GM23338 (cell line): ENCODE measurements around the gene OR52A1. TPM values are rescaled to one million over a fixed set of nuclear protein-coding genes. Genes with fewer than 3 reads are reported as not detected.

Source experiments
- ATAC-seq: fragments of 200-7000 bp; cut with Tn5 transposase; 3 replicates; pipeline ENCODE4 v1.9.1; 2020
- DNase-seq: peaks from one replicate; pipeline ENCODE4 v3.0.0-alpha.2; 2015; ENCODE audit warnings: low spot score
- H2AFZ ChIP-seq: fragments of 200-600 bp; sonication (generic); 2 replicates; pipeline ENCODE4 v1.8.0; 2016; ENCODE audit warnings: antibody characterized with exemption, mild to moderate bottlenecking, moderate library complexity
- H3F3A ChIP-seq: fragments of 200-600 bp; sonication (generic); replicated peaks from 2 replicates; pipeline ENCODE4 v1.8.0; 2017; ENCODE audit warnings: antibody characterized with exemption, mixed run types, low read depth
- H3K27ac ChIP-seq: fragments of 200-600 bp; sonication (generic); 2 replicates; pipeline ENCODE4 v1.6.1; 2016; ENCODE audit warnings: low read depth
- H3K27me3 ChIP-seq: fragments of 200-600 bp; sonication (generic); 2 replicates; pipeline ENCODE4 v1.8.0; 2016; ENCODE audit warnings: mild to moderate bottlenecking, mixed run types, moderate library complexity; ENCODE audit not compliant: insufficient read depth
- H3K36me3 ChIP-seq: fragments of 200-600 bp; sonication (generic); 2 replicates; pipeline ENCODE4 v1.8.0; 2016; ENCODE audit warnings: mild to moderate bottlenecking; ENCODE audit not compliant: insufficient read depth
- H3K4me1 ChIP-seq: fragments of 200-600 bp; sonication (generic); 2 replicates; pipeline ENCODE4 v1.8.0; 2016; ENCODE audit warnings: mild to moderate bottlenecking, moderate library complexity; ENCODE audit not compliant: insufficient read depth
- H3K4me2 ChIP-seq: fragments of 200-600 bp; sonication (generic); 2 replicates; pipeline ENCODE4 v1.7.1; 2017; ENCODE audit warnings: mixed run types
- H3K4me3 ChIP-seq: fragments of 200-600 bp; sonication (generic); 2 replicates; pipeline ENCODE4 v1.6.1; 2016; ENCODE audit warnings: mixed run types
- H3K79me2 ChIP-seq: fragments of 200-600 bp; sonication (generic); replicated peaks from 2 replicates; pipeline ENCODE4 v1.8.0; 2017; ENCODE audit warnings: mild to moderate bottlenecking; ENCODE audit not compliant: insufficient read depth
- H3K9me2 ChIP-seq: fragments of 200-600 bp; sonication (generic); 2 replicates; pipeline ENCODE4 v1.8.0; 2017; ENCODE audit not compliant: insufficient read depth
- H4K20me1 ChIP-seq: fragments of 200-600 bp; sonication (generic); replicated peaks from 2 replicates; pipeline ENCODE4 v1.8.0; 2017; ENCODE audit warnings: mild to moderate bottlenecking; ENCODE audit not compliant: insufficient read depth
- H3K27ac Mint-ChIP-seq: 2 replicates; pipeline ENCODE4 v1.8.0; 2020; ENCODE audit warnings: inconsistent platforms, mild to moderate bottlenecking, moderate library complexity, mixed read lengths
- H3K27me3 Mint-ChIP-seq: 3 replicates; pipeline ENCODE4 v1.8.0; 2022; ENCODE audit warnings: low read depth, mild to moderate bottlenecking, moderate library complexity, mixed read lengths, inconsistent platforms; ENCODE audit not compliant: insufficient read depth, poor library complexity
- H3K36me3 Mint-ChIP-seq: 3 replicates; pipeline ENCODE4 v1.8.0; 2021; ENCODE audit warnings: low read depth, mild to moderate bottlenecking, inconsistent platforms, moderate library complexity, mixed read lengths
- H3K4me1 Mint-ChIP-seq: 3 replicates; pipeline ENCODE4 v1.8.0; 2020; ENCODE audit warnings: mild to moderate bottlenecking, inconsistent platforms, mixed read lengths
- H3K4me3 Mint-ChIP-seq: 3 replicates; pipeline ENCODE4 v1.8.0; 2021; ENCODE audit warnings: moderate library complexity, mild to moderate bottlenecking, inconsistent platforms, mixed read lengths
- H3K9me3 Mint-ChIP-seq: 3 replicates; pipeline ENCODE4 v1.8.0; 2020; ENCODE audit warnings: moderate library complexity, mild to moderate bottlenecking, inconsistent platforms, mixed read lengths
- CREB1 ChIP-seq: fragments of 250-450 bp; sonication (Bioruptor Pico); IDR thresholded peaks from 2 replicates; pipeline ENCODE4 v1.5.0; 2020; ENCODE audit warnings: low read depth, mild to moderate bottlenecking, moderate library complexity
- CTCF ChIP-seq, 2 experiments: fragments of 200-600 bp in 1 of 2; sonication (generic) in 1 of 2; conservative IDR thresholded peaks; 2 replicates each; pipeline versions ENCODE4 v1.5.1 to v1.6.1; 2016 to 2017; ENCODE audit warnings: antibody characterized with exemption in 2 of 2, low read depth in 2 of 2, mild to moderate bottlenecking in 2 of 2, moderate library complexity in 1 of 2
- ETS1 ChIP-seq: IDR thresholded peaks from 2 replicates; pipeline ENCODE4 v1.6.1; 2016; ENCODE audit warnings: antibody characterized with exemption
- EZH2 ChIP-seq: fragments of 200-600 bp; sonication (generic); IDR thresholded peaks from one replicate; pipeline ENCODE4 v1.8.0; 2017; ENCODE audit warnings: antibody characterized with exemption, mild to moderate bottlenecking, low read depth; ENCODE audit not compliant: unreplicated experiment
- EZH2phosphoT487 ChIP-seq: fragments of 200-600 bp; sonication (generic); IDR thresholded peaks from one replicate; pipeline ENCODE4 v1.8.1; 2018; ENCODE audit warnings: antibody characterized with exemption; ENCODE audit not compliant: unreplicated experiment
- JUNB ChIP-seq: IDR thresholded peaks from one replicate; pipeline ENCODE4 v1.6.1; 2016; ENCODE audit warnings: antibody characterized with exemption; ENCODE audit not compliant: unreplicated experiment
- NANOG ChIP-seq: IDR thresholded peaks from 2 replicates; pipeline ENCODE4 v1.6.1; 2016; ENCODE audit warnings: antibody characterized with exemption, borderline replicate concordance
- POLR2AphosphoS5 ChIP-seq: IDR thresholded peaks from 2 replicates; pipeline ENCODE4 v1.6.1; 2016; ENCODE audit warnings: antibody characterized with exemption, low read depth
- STAT1 ChIP-seq: IDR thresholded peaks from one replicate; pipeline ENCODE4 v1.6.1; 2016; ENCODE audit warnings: antibody characterized with exemption; ENCODE audit not compliant: unreplicated experiment
- ZNF114 ChIP-seq: fragments of 250-450 bp; sonication (Bioruptor Pico); IDR thresholded peaks from 2 replicates; pipeline ENCODE4 v1.5.0; 2020; ENCODE audit warnings: mild to moderate bottlenecking, moderate library complexity
- ZNF331 ChIP-seq: fragments of 250-450 bp; sonication (Bioruptor Pico); IDR thresholded peaks from 2 replicates; pipeline ENCODE4 v1.5.0; 2020; ENCODE audit warnings: low read depth, mild to moderate bottlenecking, moderate library complexity
- polyA plus RNA-seq: library from polyadenylated mRNA; unstranded; fragments of >200 nt; fragmentation: Nextera tagmentation; extraction: Ambion mirVana; gene quantifications from 2 replicates; pipeline ENCODE4 v1.2.1, GENCODE V29; 2016
- total RNA-seq: library from RNA; depleted of rRNA; stranded (reverse); fragments of >200 nt; shearing (Covaris generic); gene quantifications from 2 replicates; pipeline ENCODE4 v1.2.3, GENCODE V29; 2014; rRNA removed

Gene OR52A1
- total and polyA plus RNA-seq, 2 experiments from 2014 or later = 0.73 to 4.3 TPM

- peak; percentile 23 for DNase-seq
Measured at GRCh38 chr11:5102246-5102645, 52.3 kb downstream of the OR52A1 start.

GRCh38 chr11:5096011-5096410 is 58.5 kb downstream of the OR52A1 start:
- no peaks in the 10 kb centered on the region for H3K9me3 Mint-ChIP-seq
- no peaks in the 10 kb centered on the region for H3K9me2 ChIP-seq
- H3K4me1 ChIP-seq = no peaks in the 10 kb centered on the region
- H3K27ac ChIP-seq = no peak overlapping the region
- H3K27ac Mint-ChIP-seq = no peak overlapping the region
- no peaks in the 10 kb centered on the region for H3K27me3 ChIP-seq
- no peaks in the 10 kb centered on the region for H3K4me1 Mint-ChIP-seq
- no peak for TF ChIP-seq STAT1
- no peaks in the 10 kb centered on the region for H3K36me3 ChIP-seq
- ATAC-seq (no peak), DNase-seq (no peak)
- H3K79me2 ChIP-seq = no peaks in the 10 kb centered on the region
- no peak overlapping the region for H3K4me3 ChIP-seq
- H3K4me3 Mint-ChIP-seq = no peak overlapping the region
- no peaks in the 10 kb centered on the region for H3K27me3 Mint-ChIP-seq
- no peaks in the 10 kb centered on the region for H3F3A ChIP-seq
- no peak overlapping the region for H2AFZ ChIP-seq
- H4K20me1 ChIP-seq = no peaks in the 10 kb centered on the region
- H3K4me2 ChIP-seq = no peak overlapping the region
- H3K36me3 Mint-ChIP-seq = no peaks in the 10 kb centered on the region

More at GRCh38 chr11:5102246-5102645, 52.3 kb downstream of the OR52A1 start:
- Histone ChIP-seq H3F3A (no peaks in the 10 kb centered on the region), H3K9me2 (peaks cover 3% of the 10 kb centered on the region; the same call in 1 of the 2 replicates), H3K4me2 (no peak overlapping the region), H3K36me3 (no peaks in the 10 kb centered on the region), H3K79me2 (no peaks in the 10 kb centered on the region), H4K20me1 (no peaks in the 10 kb centered on the region), H3K4me3 (no peak overlapping the region), H3K27ac (no peak overlapping the region), H2AFZ (no peak overlapping the region), H3K4me1 (no peaks in the 10 kb centered on the region; the same call in 1 of the 2 replicates), H3K27me3 (no peaks in the 10 kb centered on the region)
- no peaks in the 10 kb centered on the region for H3K36me3 Mint-ChIP-seq
- no peak for ATAC-seq
- H3K9me3 Mint-ChIP-seq = no peaks in the 10 kb centered on the region
- H3K27me3 Mint-ChIP-seq = no peaks in the 10 kb centered on the region
- TF ChIP-seq STAT1 (no peak), EZH2phosphoT487 (no peak), ETS1 (no peak), CREB1 (no peak), ZNF114 (no peak), NANOG (no peak), ZNF331 (CRISPR knock-in tag) (no peak), POLR2AphosphoS5 (no peak), CTCF (conservative IDR thresholded peaks at IDR 0.05; ENCODE audit: low read depth in 2 of 2) (no peak), JUNB (no peak), EZH2 (no peak)
- H3K27ac Mint-ChIP-seq = no peak overlapping the region
- no peak overlapping the region for H3K4me3 Mint-ChIP-seq
- H3K4me1 Mint-ChIP-seq = peaks cover 4% of the 10 kb centered on the region; the same call in 2 of the 3 replicates

Other genes starting within 250 kb of the OR52A1 start
- gene OR51G2, start 235.4 kb downstream of the OR52A1 start, total RNA-seq = not detected in 2 replicates
- not detected in 2 replicates for gene OR51G2, start 235.4 kb downstream of the OR52A1 start, polyA plus RNA-seq
- not detected in 2 replicates for gene OR51G1, start 230.4 kb downstream of the OR52A1 start, total RNA-seq
- not detected in 2 replicates for gene OR51G1, start 230.4 kb downstream of the OR52A1 start, polyA plus RNA-seq
- not detected in 2 replicates for gene OR51A4, start 207.2 kb downstream of the OR52A1 start, total RNA-seq
- gene OR51A4, start 207.2 kb downstream of the OR52A1 start, polyA plus RNA-seq = not detected in 2 replicates
- not detected in 2 replicates for gene OR51A2, start 199.0 kb downstream of the OR52A1 start, total RNA-seq
- not detected in 2 replicates for gene OR51A2, start 199.0 kb downstream of the OR52A1 start, polyA plus RNA-seq
- gene OR51L1, start 159.9 kb downstream of the OR52A1 start, total RNA-seq = not detected in 2 replicates
- gene OR51L1, start 159.9 kb downstream of the OR52A1 start, polyA plus RNA-seq = not detected in 2 replicates
- gene OR52J3, start 108.2 kb downstream of the OR52A1 start, total RNA-seq = not detected in 2 replicates
- not detected in 2 replicates for gene OR52J3, start 108.2 kb downstream of the OR52A1 start, polyA plus RNA-seq
- gene OR52E2, start 95.1 kb downstream of the OR52A1 start, total RNA-seq = not detected in 2 replicates
- not detected in 2 replicates for gene OR52E2, start 95.1 kb downstream of the OR52A1 start, polyA plus RNA-seq
- not detected in 2 replicates for gene OR52E1, start 85.2 kb downstream of the OR52A1 start, total RNA-seq
- not detected in 2 replicates for gene OR52E1, start 85.2 kb downstream of the OR52A1 start, polyA plus RNA-seq
- 0.24 and 0.39 TPM in 2 replicates for gene OR52A5, start 16.4 kb downstream of the OR52A1 start, total RNA-seq
- gene OR52A5, start 16.4 kb downstream of the OR52A1 start, polyA plus RNA-seq = 0.05 and 0.11 TPM in 2 replicates
- gene OR51V1, start 45.9 kb upstream of the OR52A1 start, total RNA-seq = not detected in 2 replicates
- gene OR51V1, start 45.9 kb upstream of the OR52A1 start, polyA plus RNA-seq = not detected in 2 replicates
- not detected in 2 replicates for gene HBB, start 72.3 kb upstream of the OR52A1 start, total RNA-seq
- gene HBB, start 72.3 kb upstream of the OR52A1 start, polyA plus RNA-seq = not detected in 2 replicates
- gene HBD, start 79.7 kb upstream of the OR52A1 start, total RNA-seq = not detected in 2 replicates
- not detected in 2 replicates for gene HBD, start 79.7 kb upstream of the OR52A1 start, polyA plus RNA-seq
- gene HBG1, start 95.1 kb upstream of the OR52A1 start, total RNA-seq = not detected in 2 replicates
- not detected in 2 replicates for gene HBG1, start 95.1 kb upstream of the OR52A1 start, polyA plus RNA-seq
- gene HBG2, start 100.0 kb upstream of the OR52A1 start, total RNA-seq = not detected in 2 replicates
- gene HBG2, start 100.0 kb upstream of the OR52A1 start, polyA plus RNA-seq = not detected in 2 replicates
- 1.0 TPM in 1 of 2 replicates, not detected in the other for gene HBE1, start 115.2 kb upstream of the OR52A1 start, total RNA-seq
- not detected in 2 replicates for gene HBE1, start 115.2 kb upstream of the OR52A1 start, polyA plus RNA-seq
- not detected in 2 replicates for gene OR51B4, start 147.2 kb upstream of the OR52A1 start, total RNA-seq
- not detected in 2 replicates for gene OR51B4, start 147.2 kb upstream of the OR52A1 start, polyA plus RNA-seq
- not detected in 2 replicates for gene OR51B2, start 169.5 kb upstream of the OR52A1 start, total RNA-seq
- gene OR51B2, start 169.5 kb upstream of the OR52A1 start, polyA plus RNA-seq = not detected in 2 replicates
- not detected in 2 replicates for gene OR51B5, start 188.8 kb upstream of the OR52A1 start, total RNA-seq
- not detected in 2 replicates for gene OR51B5, start 188.8 kb upstream of the OR52A1 start, polyA plus RNA-seq
- gene OR51B6, start 196.8 kb upstream of the OR52A1 start, total RNA-seq = not detected in 2 replicates
- gene OR51B6, start 196.8 kb upstream of the OR52A1 start, polyA plus RNA-seq = not detected in 2 replicates
- 0.03 and 0.35 TPM in 2 replicates for gene OR51M1, start 229.1 kb upstream of the OR52A1 start, total RNA-seq
- not detected in 2 replicates for gene OR51M1, start 229.1 kb upstream of the OR52A1 start, polyA plus RNA-seq